GM12878 (cell line): ENCODE measurements around the gene CDC6. TPM values are rescaled to one million over a fixed set of nuclear protein-coding genes. Genes with fewer than 3 reads are reported as not detected.

Experiments
- BRCA1 ChIP-seq: IDR thresholded peaks from 2 replicates; pipeline ENCODE4 v1.6.1; 2011; ENCODE audit warnings: low read depth, low read length, improper control_type of control experiment
- CEBPZ ChIP-seq: fragments of 150-350 bp; IDR thresholded peaks from 2 replicates; pipeline ENCODE4 v1.6.1; 2016; ENCODE audit warnings: low read depth, low read length
- CHD2 ChIP-seq: IDR thresholded peaks from 2 replicates; pipeline ENCODE4 v1.6.1; 2011; ENCODE audit warnings: low read depth, low read length, improper control_type of control experiment, borderline replicate concordance
- CREM ChIP-seq: IDR thresholded peaks from 2 replicates; pipeline ENCODE4 v1.6.1; 2014; ENCODE audit warnings: antibody characterized with exemption, low read depth
- ELK1 ChIP-seq: IDR thresholded peaks from 2 replicates; pipeline ENCODE4 v1.6.1; 2012; ENCODE audit warnings: low read depth, low read length, improper control_type of control experiment
- JUNB ChIP-seq: IDR thresholded peaks from 2 replicates; pipeline ENCODE4 v1.6.1; 2016; ENCODE audit warnings: antibody characterized with exemption, mild to moderate bottlenecking
- KAT2A ChIP-seq: conservative IDR thresholded peaks from 2 replicates; pipeline ENCODE4 v1.6.1; 2011; ENCODE audit warnings: low read depth, low read length; ENCODE audit not compliant: control insufficient read depth
- MLLT1 ChIP-seq: fragments of 450-650 bp; IDR thresholded peaks from 2 replicates; pipeline ENCODE4 v1.6.1; 2016; ENCODE audit warnings: mild to moderate bottlenecking
- MYB ChIP-seq: fragments of 150-350 bp; IDR thresholded peaks from 2 replicates; pipeline ENCODE4 v1.6.1; 2014; ENCODE audit warnings: mild to moderate bottlenecking, low read depth, low read length, borderline replicate concordance
- NBN ChIP-seq: fragments of 450-650 bp; IDR thresholded peaks from 2 replicates; pipeline ENCODE4 v1.6.1; 2016
- NKRF ChIP-seq: fragments of 450-650 bp; conservative IDR thresholded peaks from 2 replicates; pipeline ENCODE4 v1.6.1; 2017; ENCODE audit warnings: mild to moderate bottlenecking, moderate library complexity
- NR2F1 ChIP-seq: fragments of 450-650 bp; conservative IDR thresholded peaks from 2 replicates; pipeline ENCODE4 v1.6.1; 2017; ENCODE audit warnings: mild to moderate bottlenecking
- PAX8 ChIP-seq: fragments of 450-650 bp; IDR thresholded peaks from 2 replicates; pipeline ENCODE4 v1.6.1; 2017; ENCODE audit warnings: mild to moderate bottlenecking, moderate library complexity
- PKNOX1 ChIP-seq: fragments of 450-650 bp; IDR thresholded peaks from 2 replicates; pipeline ENCODE4 v1.6.1; 2016; ENCODE audit warnings: mild to moderate bottlenecking
- POLR2A ChIP-seq: IDR thresholded peaks from 2 replicates; pipeline ENCODE4 v1.6.1; 2011; ENCODE audit warnings: low read depth, mild to moderate bottlenecking, low read length
- TAF1 ChIP-seq: IDR thresholded peaks from 2 replicates; pipeline ENCODE4 v1.6.1; 2011; ENCODE audit warnings: mild to moderate bottlenecking, low read depth, low read length, borderline replicate concordance
- TCF12 ChIP-seq: IDR thresholded peaks from 2 replicates; pipeline ENCODE4 v1.6.1; 2011; ENCODE audit warnings: low read depth, mild to moderate bottlenecking, low read length
- USF1 ChIP-seq: IDR thresholded peaks from 2 replicates; pipeline ENCODE4 v1.6.1; 2011; ENCODE audit warnings: borderline replicate concordance, low read depth, mild to moderate bottlenecking, moderate library complexity, mixed read lengths, low read length; ENCODE audit not compliant: insufficient read depth; ENCODE audit errors: extremely low read length
- YY1 ChIP-seq: IDR thresholded peaks from 2 replicates; pipeline ENCODE4 v1.6.1; 2011; ENCODE audit warnings: low read depth, mild to moderate bottlenecking, low read length
- ZZZ3 ChIP-seq: IDR thresholded peaks from 2 replicates; pipeline ENCODE4 v1.6.1; 2011; ENCODE audit warnings: low read depth; ENCODE audit not compliant: control insufficient read depth, insufficient read length
- polyA plus RNA-seq, 11 experiments: library from polyadenylated mRNA; depleted of rRNA in 4 of 11; unstranded in 6 of 11; stranded (reverse) in 5 of 11; fragments of >200 nt; fragmentation: Nextera tagmentation in 4 of 11; fragmentation: Illumina TruSeq in 1 of 11; extraction: Ambion mirVana in 4 of 11; extraction: Trizol in 1 of 11; gene quantifications; 1 replicate in 1 of 11; 2 replicates in 10 of 11; pipeline versions ENCODE4 v1.2.1 to v1.2.3, GENCODE V29; 2011 to 2016; ENCODE audit warnings: inconsistent platforms in 2 of 11, missing spikeins in 2 of 11, low read depth in 1 of 11
- total RNA-seq, 4 experiments: library from RNA; depleted of rRNA in 3 of 4; stranded (reverse); fragments of >200 nt in 3 of 4; fragmentation: Illumina TruSeq in 1 of 4; extraction: Trizol in 1 of 4; gene quantifications; 2 replicates each; pipeline versions ENCODE4 v1.2.1 to v1.2.3, GENCODE V29; 2013 to 2021

Gene CDC6
- total and polyA plus RNA-seq, 10 of the 15 experiments (the other 5 are each of a cell fraction or from before 2014, with no cell fraction given), result 13.3 to 60.9 (median 47.6) TPM

- TF ChIP-seq NKRF, result no peak
- TF ChIP-seq CEBPZ, result no peak
- no peak for TF ChIP-seq MYB
- TF ChIP-seq JUNB, result no peak
- TF ChIP-seq USF1, result no peak
- TF ChIP-seq TCF12, result no peak
- no peak for TF ChIP-seq YY1
- peak; percentile 39; the same call in 1 of the 2 replicates for TF ChIP-seq MLLT1
- TF ChIP-seq POLR2A, result no peak
- no peak for TF ChIP-seq PAX8
- no peak for TF ChIP-seq KAT2A
- peak; percentile 37; the same call in 1 of the 2 replicates for TF ChIP-seq ELK1
- no peak for TF ChIP-seq NBN
- no peak for TF ChIP-seq BRCA1
- no peak for TF ChIP-seq NR2F1
- peak; percentile 36; the same call in 1 of the 2 replicates for TF ChIP-seq CREM
- TF ChIP-seq ZZZ3, result no peak
- TF ChIP-seq PKNOX1, result no peak
- TF ChIP-seq TAF1, result no peak
- TF ChIP-seq CHD2, result 0 out of 2 replicates have a peak, but pooled peaks have one; percentile 50
Observed at GRCh38 chr17:40309031-40309948, 21.6 kb downstream of the CDC6 start, which contains the start of gene RARA (continued).
